OCI-LY7 (cell line): Measurements from ENCODE around the gene SHMT1. TPM values are rescaled to one million over a fixed set of nuclear protein-coding genes. Genes with fewer than 3 reads are reported as not detected.

Experiments used
- BruUV-seq: library from RNA; stranded (reverse); fragments of 400-500 nt; replicated peaks from 2 replicates; lab custom pipeline; 2021; lab: Mats Ljungman, UMichigan
- CTCF ChIA-PET: fragments of 300-600 bp; sonication (Branson Sonifier 250); formaldehyde crosslinking; loops from one replicate; lab custom pipeline; 2022; ENCODE audit warnings: antibody characterized with exemption; ENCODE audit not compliant: unreplicated experiment; lab: Charles Lee
- POLR2A ChIA-PET: fragments of 300-600 bp; sonication (Branson Sonifier 250); formaldehyde crosslinking; loops from one replicate; lab custom pipeline; 2022; ENCODE audit warnings: antibody characterized with exemption; lab: Charles Lee
- DNase-seq: peaks from one replicate; pipeline ENCODE4 v3.0.0-alpha.2; 2015; ENCODE audit warnings: low spot score
- H2AFZ ChIP-seq: fragments of 200-600 bp; sonication (generic), shearing (Covaris generic); 2 replicates; pipeline ENCODE4 v1.6.1; 2014; ENCODE audit warnings: mild to moderate bottlenecking, antibody characterized with exemption, low read length, moderate library complexity
- H3K27ac ChIP-seq: fragments of 200-600 bp; sonication (generic); 2 replicates; pipeline ENCODE4 v1.5.1; 2014; ENCODE audit warnings: mixed run types, low read depth, mild to moderate bottlenecking, moderate library complexity, low read length, inconsistent platforms; ENCODE audit not compliant: poor library complexity, severe bottlenecking
- H3K36me3 ChIP-seq: fragments of 200-600 bp; sonication (generic); 2 replicates; pipeline ENCODE4 v1.6.1; 2014; ENCODE audit warnings: mild to moderate bottlenecking, antibody characterized with exemption, low read length, moderate library complexity, mixed read lengths; ENCODE audit not compliant: insufficient read depth
- H3K4me1 ChIP-seq: fragments of 200-600 bp; sonication (generic); 2 replicates; pipeline ENCODE4 v1.5.1; 2014; ENCODE audit warnings: mild to moderate bottlenecking, low read length; ENCODE audit not compliant: insufficient read depth, poor library complexity, severe bottlenecking
- H3K4me2 ChIP-seq: fragments of 200-600 bp; sonication (generic); 2 replicates; pipeline ENCODE4 v1.6.1; 2014; ENCODE audit warnings: mild to moderate bottlenecking, low read length
- H3K4me3 ChIP-seq: fragments of 200-600 bp; sonication (generic); 2 replicates; pipeline ENCODE4 v1.5.1; 2014; ENCODE audit warnings: mild to moderate bottlenecking, low read depth, low read length; ENCODE audit not compliant: poor library complexity, severe bottlenecking
- H3K79me2 ChIP-seq: fragments of 200-600 bp; sonication (generic); 2 replicates; pipeline ENCODE4 v1.6.1; 2016; ENCODE audit warnings: low read depth, mild to moderate bottlenecking, low read length, moderate library complexity, mixed read lengths; ENCODE audit not compliant: insufficient read depth
- H3K9me2 ChIP-seq: fragments of 200-600 bp; sonication (generic); 2 replicates; pipeline ENCODE4 v1.6.1; 2016; ENCODE audit warnings: mild to moderate bottlenecking, low read length, mixed read lengths; ENCODE audit not compliant: insufficient read depth
- H3K9me3 ChIP-seq: fragments of 200-600 bp; sonication (generic); 2 replicates; pipeline ENCODE4 v1.6.1; 2014; ENCODE audit warnings: mild to moderate bottlenecking, mixed run types, low read length, mixed read lengths
- H4K20me1 ChIP-seq: fragments of 200-600 bp; sonication (generic); 2 replicates; pipeline ENCODE4 v1.6.1; 2014; ENCODE audit warnings: mild to moderate bottlenecking, antibody characterized with exemption, low read length, moderate library complexity, mixed read lengths; ENCODE audit not compliant: insufficient read depth
- EZH2phosphoT487 ChIP-seq: fragments of 200-600 bp; sonication (generic); IDR thresholded peaks from 2 replicates; pipeline ENCODE4 v1.6.1; 2018; ENCODE audit warnings: low read depth, borderline replicate concordance, mild to moderate bottlenecking, mixed run types, antibody characterized with exemption, low read length, moderate library complexity, mixed read lengths
- intact Hi-C: fragments of 100-400 bp; cut with micrococcal nuclease; formaldehyde crosslinking; loops from one replicate; pipeline ENCODE4 v1.10.0; 2022; ENCODE audit not compliant: unreplicated experiment
- total RNA-seq, 2 experiments: library from RNA; depleted of rRNA in 1 of 2; stranded (reverse); fragments of >200 nt in 1 of 2; shearing (Covaris generic) in 1 of 2; gene quantifications; 2 replicates each; pipeline ENCODE4 v1.2.3, GENCODE V29; 2014 to 2022
- TF ChIP-seq, protein P1 (sequence below): fragments of 200-600 bp; sonication (generic); conservative IDR thresholded peaks from 2 replicates; pipeline ENCODE4 v1.5.1; 2014; ENCODE audit warnings: mild to moderate bottlenecking, antibody characterized with exemption, low read length, moderate library complexity, mixed read lengths

The SHMT1 gene
- total RNA-seq, 2 experiments from 2014 or later = 66.5 to 101 TPM

DNA sequence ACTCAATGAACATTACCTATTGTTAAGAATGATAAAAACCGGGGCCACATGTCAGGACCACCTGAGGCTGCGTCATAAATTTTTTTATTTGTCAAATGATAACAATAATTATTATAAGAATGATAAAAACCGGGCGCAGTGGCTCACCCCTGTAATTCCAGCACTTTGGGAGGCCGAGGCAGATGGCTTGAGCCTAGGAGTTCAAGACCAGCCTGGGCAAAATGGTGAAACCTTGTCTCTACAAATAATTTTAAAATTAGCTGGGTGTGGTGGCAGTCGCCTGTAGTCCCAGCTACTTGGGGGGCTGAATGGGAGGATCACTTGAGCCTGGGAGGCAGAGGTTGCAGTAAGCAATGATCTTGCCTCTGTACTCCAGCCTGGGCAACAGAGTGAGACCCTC, 816 bp upstream of the SHMT1 start:
- H3K27ac ChIP-seq = no peak overlapping the region
- no peak overlapping the region for H2AFZ ChIP-seq
- CTCF ChIA-PET = no interaction called here
- DNase-seq = no peak
- POLR2A ChIA-PET = interaction anchor here (0.7 kb wide), 1 partner anchor 49 kb away, joined by 4 read pairs; no protein-coding TSS in a partner anchor
- H3K4me2 ChIP-seq = peak overlapping the region; percentile 82; the same call in 1 of the 2 replicates
- H3K79me2 ChIP-seq = peaks cover 32% of the 10 kb centered on the region
- no peaks in the 10 kb centered on the region for H3K9me3 ChIP-seq
- BruUV-seq = no TSS peak
- H4K20me1 ChIP-seq = no peaks in the 10 kb centered on the region
- intact Hi-C loops = loop anchor here (5.0 kb wide), 1 partner anchor 107 kb away; the partner anchor contains the start of gene FLII
- TF ChIP-seq, protein P1, sequence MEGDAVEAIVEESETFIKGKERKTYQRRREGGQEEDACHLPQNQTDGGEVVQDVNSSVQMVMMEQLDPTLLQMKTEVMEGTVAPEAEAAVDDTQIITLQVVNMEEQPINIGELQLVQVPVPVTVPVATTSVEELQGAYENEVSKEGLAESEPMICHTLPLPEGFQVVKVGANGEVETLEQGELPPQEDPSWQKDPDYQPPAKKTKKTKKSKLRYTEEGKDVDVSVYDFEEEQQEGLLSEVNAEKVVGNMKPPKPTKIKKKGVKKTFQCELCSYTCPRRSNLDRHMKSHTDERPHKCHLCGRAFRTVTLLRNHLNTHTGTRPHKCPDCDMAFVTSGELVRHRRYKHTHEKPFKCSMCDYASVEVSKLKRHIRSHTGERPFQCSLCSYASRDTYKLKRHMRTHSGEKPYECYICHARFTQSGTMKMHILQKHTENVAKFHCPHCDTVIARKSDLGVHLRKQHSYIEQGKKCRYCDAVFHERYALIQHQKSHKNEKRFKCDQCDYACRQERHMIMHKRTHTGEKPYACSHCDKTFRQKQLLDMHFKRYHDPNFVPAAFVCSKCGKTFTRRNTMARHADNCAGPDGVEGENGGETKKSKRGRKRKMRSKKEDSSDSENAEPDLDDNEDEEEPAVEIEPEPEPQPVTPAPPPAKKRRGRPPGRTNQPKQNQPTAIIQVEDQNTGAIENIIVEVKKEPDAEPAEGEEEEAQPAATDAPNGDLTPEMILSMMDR = no peak
- no peak for TF ChIP-seq EZH2phosphoT487
- H3K36me3 ChIP-seq = peaks cover 19% of the 10 kb centered on the region
- H3K9me2 ChIP-seq = no peaks in the 10 kb centered on the region
- peak overlapping the region; percentile 85 for H3K4me3 ChIP-seq
- H3K4me1 ChIP-seq = peaks cover 17% of the 10 kb centered on the region

DNA sequence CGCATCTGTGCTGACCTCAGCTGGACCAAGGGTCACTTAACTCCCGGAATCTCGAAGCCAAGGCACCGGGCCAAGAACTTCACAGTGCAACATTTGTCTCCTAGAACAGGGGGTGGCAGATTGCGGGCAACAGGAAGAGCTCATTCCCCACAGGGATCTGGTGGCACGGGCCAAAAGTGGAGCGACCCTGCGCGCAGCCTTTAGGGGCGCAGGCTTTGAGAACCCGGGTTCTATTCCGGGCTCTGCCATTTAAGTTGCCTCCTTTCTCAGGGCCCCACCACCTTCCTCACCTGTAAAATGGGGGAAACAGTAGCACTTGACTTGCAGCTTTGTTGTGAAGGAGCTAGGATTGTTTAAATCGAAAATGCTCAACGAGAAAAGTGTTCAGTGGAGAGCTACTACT, 651 bp downstream of the SHMT1 start:
- Histone ChIP-seq H3K36me3 (peaks cover 33% of the 10 kb centered on the region), H3K79me2 (peaks cover 38% of the 10 kb centered on the region), H3K4me2 (peak overlapping the region; percentile 73), H3K4me1 (peaks cover 17% of the 10 kb centered on the region), H3K9me2 (no peaks in the 10 kb centered on the region), H3K4me3 (peak overlapping the region; percentile 85), H3K9me3 (no peaks in the 10 kb centered on the region), H4K20me1 (no peaks in the 10 kb centered on the region), H3K27ac (peak overlapping the region; percentile 46), H2AFZ (peak overlapping the region; percentile 34; the same call in 1 of the 2 replicates)
- CTCF ChIA-PET = no interaction called here
- BruUV-seq = no TSS peak
- peak; percentile 54 for DNase-seq
- POLR2A ChIA-PET = interaction anchor here (1.0 to 1.3 kb wide), 2 partner anchors 16 to 47 kb away, joined by 4 read pairs; no protein-coding TSS in a partner anchor
- TF ChIP-seq, protein P1 = peak; percentile 42
- no peak for TF ChIP-seq EZH2phosphoT487
- intact Hi-C loops = loop anchor here (5.0 kb wide), 1 partner anchor 105 kb away; the partner anchor contains the start of gene FLII
